GM18517 (cell line): ENCODE measurements around the gene NDUFB11.

Source experiments
- ATAC-seq: cut with Tn5 transposase; IDR thresholded peaks from one replicate; pipeline ENCODE4 v1.9.1; 2021; ENCODE audit warnings: mild to moderate bottlenecking, moderate library complexity; ENCODE audit not compliant: unreplicated experiment

The NDUFB11 gene

GRCh38 chrX:47174846-47175587, 30.5 kb upstream of the NDUFB11 start:
- no peak for ATAC-seq

GRCh38 chrX:47174376-47174775, 29.9 kb upstream of the NDUFB11 start:
- no peak for ATAC-seq

GRCh38 chrX:47172971-47173792, 28.7 kb upstream of the NDUFB11 start:
- ATAC-seq: no peak

GRCh38 chrX:47172549-47172948, 28.0 kb upstream of the NDUFB11 start:
- ATAC-seq: no peak

GRCh38 chrX:47171996-47172395, 27.5 kb upstream of the NDUFB11 start:
- no peak for ATAC-seq

GRCh38 chrX:47170861-47171692, 26.6 kb upstream of the NDUFB11 start:
- ATAC-seq: no peak

- ATAC-seq: no peak
Observed at GRCh38 chrX:47169726-47170515, 25.4 kb upstream of the NDUFB11 start.

GRCh38 chrX:47169273-47169672, 24.8 kb upstream of the NDUFB11 start:
- ATAC-seq: no peak

GRCh38 chrX:47168495-47169073, 24.1 kb upstream of the NDUFB11 start:
- ATAC-seq: no peak

- ATAC-seq: no peak
Observed at GRCh38 chrX:47166126-47166525, 21.6 kb upstream of the NDUFB11 start.

GRCh38 chrX:47164420-47164819, 19.9 kb upstream of the NDUFB11 start:
- ATAC-seq: no peak

- ATAC-seq: no peak
Observed at GRCh38 chrX:47162927-47163583, 18.6 kb upstream of the NDUFB11 start.

GRCh38 chrX:47160781-47161180, 16.3 kb upstream of the NDUFB11 start:
- ATAC-seq: no peak

GRCh38 chrX:47158781-47159180, 14.3 kb upstream of the NDUFB11 start:
- no peak for ATAC-seq

GRCh38 chrX:47158131-47158530, 13.6 kb upstream of the NDUFB11 start:
- no peak for ATAC-seq

- no peak for ATAC-seq
Observed at GRCh38 chrX:47156611-47157520, 12.4 kb upstream of the NDUFB11 start.

- no peak for ATAC-seq
Observed at GRCh38 chrX:47151435-47151834, 6.9 kb upstream of the NDUFB11 start.

GRCh38 chrX:47148946-47149345, 4.4 kb upstream of the NDUFB11 start:
- no peak for ATAC-seq
